ENCODE measurements around the gene CCDC28B. TPM values are rescaled to one million over a fixed set of nuclear protein-coding genes. Genes with fewer than 3 reads are reported as not detected.

Gene CCDC28B
- total RNA-seq, 2 donors from 2014 or later, result 7.0 to 14.3 TPM

- Mint-ChIP-seq H3K36me3 (ENCODE audit: low read depth) (peaks cover 77% of the 10 kb centered on the region), H3K4me3 (peak overlapping the region; percentile 96), H3K27ac (peak overlapping the region; percentile 97), H3K9me3 (no peaks in the 10 kb centered on the region), H3K27me3 (no peaks in the 10 kb centered on the region), H3K4me1 (peaks cover 30% of the 10 kb centered on the region)
- ATAC-seq (replicated peaks), result no peak
These were observed 18.8 kb upstream of the CCDC28B start for GRCh38 chr1:32181563-32181962.

GRCh38 chr1:32182060-32182459, 18.3 kb upstream of the CCDC28B start:
- peaks cover 82% of the 10 kb centered on the region for H3K36me3 Mint-ChIP-seq (ENCODE audit: low read depth)
- no peak for ATAC-seq (replicated peaks)
- H3K4me1 Mint-ChIP-seq, result peaks cover 31% of the 10 kb centered on the region
- H3K27ac Mint-ChIP-seq, result no peak overlapping the region
- peak overlapping the region; percentile 96 for H3K4me3 Mint-ChIP-seq
- no peaks in the 10 kb centered on the region for H3K27me3 Mint-ChIP-seq
- H3K9me3 Mint-ChIP-seq, result no peaks in the 10 kb centered on the region

DNA sequence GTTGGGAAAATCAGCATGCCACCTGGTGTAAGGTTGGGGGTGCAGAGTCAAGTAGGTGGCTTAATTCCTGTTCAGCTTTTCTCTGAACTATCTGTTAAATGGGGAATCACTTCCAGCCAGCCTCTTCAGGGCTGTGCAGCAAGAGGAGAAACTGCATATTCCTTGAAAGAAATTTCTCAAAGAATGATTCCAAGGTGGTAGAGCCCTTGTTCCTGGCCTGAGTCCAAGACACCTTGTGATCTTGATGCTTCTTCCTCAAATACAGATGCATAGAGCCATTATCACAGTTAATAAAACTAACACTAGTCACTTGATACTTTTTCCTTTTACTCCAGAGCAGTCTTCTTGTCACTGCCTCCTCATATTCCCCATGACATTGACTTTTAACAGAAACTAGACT, 15.7 kb upstream of the CCDC28B start:
- Mint-ChIP-seq H3K27ac (no peak overlapping the region), H3K36me3 (ENCODE audit: low read depth) (peaks cover 99% of the 10 kb centered on the region), H3K9me3 (no peaks in the 10 kb centered on the region), H3K27me3 (no peaks in the 10 kb centered on the region), H3K4me1 (peaks cover 36% of the 10 kb centered on the region), H3K4me3 (peak overlapping the region; percentile 60)
- no peak for ATAC-seq (replicated peaks)

DNA sequence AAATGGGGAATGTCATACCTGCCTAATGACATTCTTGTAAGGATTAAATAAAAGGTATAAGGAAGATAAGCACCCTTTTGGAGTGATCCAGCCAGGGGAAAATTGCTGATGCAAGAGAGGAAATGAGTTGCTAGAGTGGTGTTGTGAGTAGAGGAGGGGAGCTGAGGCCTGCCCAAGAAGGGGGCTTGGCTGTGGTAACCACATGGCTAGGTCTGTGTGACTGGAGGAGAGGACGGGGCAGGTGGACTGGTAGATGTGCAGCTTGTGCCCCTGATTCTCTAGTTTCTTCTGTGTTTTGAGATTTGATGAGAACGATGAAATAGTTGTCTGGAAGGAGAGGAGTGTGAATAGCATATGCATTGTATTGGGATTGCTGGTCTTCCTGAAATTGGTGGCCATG, 14.3 kb upstream of the CCDC28B start:
- Mint-ChIP-seq H3K9me3 (no peaks in the 10 kb centered on the region), H3K4me1 (peaks cover 29% of the 10 kb centered on the region), H3K27me3 (no peaks in the 10 kb centered on the region), H3K4me3 (peak overlapping the region; percentile 19), H3K27ac (peak overlapping the region; percentile 39), H3K36me3 (ENCODE audit: low read depth) (peaks cover 99% of the 10 kb centered on the region)
- ATAC-seq (replicated peaks), result no peak

DNA sequence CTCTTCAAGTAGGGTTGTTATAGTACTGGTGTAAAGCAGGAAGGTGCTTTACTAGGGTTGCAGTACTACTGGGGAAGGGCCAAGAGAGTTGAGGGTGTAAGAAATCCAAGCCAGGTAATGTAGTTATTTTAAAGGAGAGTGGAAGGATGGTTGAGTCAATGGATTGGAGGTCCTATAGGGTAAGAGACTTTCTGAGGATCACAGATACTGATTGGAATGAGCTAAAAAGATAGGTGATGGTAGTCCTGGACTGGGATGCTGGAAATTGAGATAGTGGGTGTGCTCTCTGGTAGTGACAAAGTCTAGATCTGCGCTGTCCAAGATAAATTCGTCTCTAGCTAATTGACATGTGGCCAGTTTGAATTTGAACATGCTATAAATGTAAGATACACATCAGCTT, 13.9 kb upstream of the CCDC28B start:
- Mint-ChIP-seq H3K27ac (peak overlapping the region; percentile 39), H3K9me3 (no peaks in the 10 kb centered on the region), H3K4me3 (peak overlapping the region; percentile 19), H3K36me3 (ENCODE audit: low read depth) (peaks cover 99% of the 10 kb centered on the region), H3K4me1 (peaks cover 26% of the 10 kb centered on the region), H3K27me3 (no peaks in the 10 kb centered on the region)
- no peak for ATAC-seq (replicated peaks)

DNA sequence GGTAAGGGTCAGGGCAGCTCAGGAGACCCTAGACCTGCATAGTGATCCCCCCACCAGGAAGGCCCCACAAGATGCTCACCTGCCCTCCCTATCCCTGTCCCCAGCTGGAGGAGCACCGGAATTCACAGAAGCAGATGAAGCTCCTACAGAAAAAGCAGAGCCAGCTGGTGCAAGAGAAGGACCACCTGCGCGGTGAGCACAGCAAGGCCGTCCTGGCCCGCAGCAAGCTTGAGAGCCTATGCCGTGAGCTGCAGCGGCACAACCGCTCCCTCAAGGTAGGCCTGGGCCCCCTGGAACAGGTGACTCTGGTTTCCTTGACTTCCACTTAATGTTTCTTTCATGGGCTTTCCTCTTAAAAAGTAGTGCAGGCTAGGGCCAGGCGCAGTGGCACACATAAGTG, 12.5 kb upstream of the CCDC28B start:
- Mint-ChIP-seq H3K27ac (no peak overlapping the region), H3K9me3 (no peaks in the 10 kb centered on the region), H3K4me1 (peaks cover 27% of the 10 kb centered on the region), H3K27me3 (no peaks in the 10 kb centered on the region), H3K4me3 (no peak overlapping the region), H3K36me3 (ENCODE audit: low read depth) (peaks cover 99% of the 10 kb centered on the region)
- no peak for ATAC-seq (replicated peaks)

GRCh38 chr1:32192220-32192948, 8.0 kb upstream of the CCDC28B start:
- no peaks in the 10 kb centered on the region for H3K9me3 Mint-ChIP-seq
- H3K27ac Mint-ChIP-seq, result no peak overlapping the region
- no peak overlapping the region for H3K4me3 Mint-ChIP-seq
- no peaks in the 10 kb centered on the region for H3K27me3 Mint-ChIP-seq
- H3K36me3 Mint-ChIP-seq (ENCODE audit: low read depth), result peaks cover 100% of the 10 kb centered on the region
- H3K4me1 Mint-ChIP-seq, result peaks cover 20% of the 10 kb centered on the region
- ATAC-seq (replicated peaks), result no peak

- Mint-ChIP-seq H3K27me3 (no peaks in the 10 kb centered on the region), H3K4me1 (peaks cover 20% of the 10 kb centered on the region), H3K27ac (no peak overlapping the region), H3K36me3 (ENCODE audit: low read depth) (peaks cover 84% of the 10 kb centered on the region), H3K4me3 (no peak overlapping the region), H3K9me3 (no peaks in the 10 kb centered on the region)
- ATAC-seq (replicated peaks), result no peak
These were observed 5.4 kb upstream of the CCDC28B start for GRCh38 chr1:32194984-32195383.

DNA sequence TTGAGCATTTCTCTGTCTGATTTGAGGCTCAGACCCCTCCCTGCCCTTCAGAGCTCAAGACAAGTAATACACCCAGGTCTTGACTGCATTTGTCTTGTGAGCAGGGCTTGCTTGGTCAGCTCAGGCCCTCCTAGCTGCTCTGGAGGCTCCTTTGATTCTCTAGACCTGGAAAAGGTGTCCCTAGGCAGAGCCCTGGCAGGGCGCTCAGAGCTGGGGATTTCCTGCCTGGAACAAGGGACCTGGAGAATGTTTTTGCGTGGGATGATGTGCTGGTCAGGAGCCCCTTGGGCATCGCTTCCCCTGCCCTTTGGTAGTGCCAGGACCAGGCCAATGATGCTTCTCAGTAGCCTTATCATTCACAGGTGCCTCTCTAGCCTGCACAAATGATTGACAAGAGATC, 4.9 kb upstream of the CCDC28B start:
- Mint-ChIP-seq H3K4me3 (no peak overlapping the region), H3K4me1 (peaks cover 25% of the 10 kb centered on the region), H3K36me3 (ENCODE audit: low read depth) (peaks cover 79% of the 10 kb centered on the region), H3K27me3 (no peaks in the 10 kb centered on the region), H3K27ac (no peak overlapping the region), H3K9me3 (no peaks in the 10 kb centered on the region)
- no peak for ATAC-seq (replicated peaks)

DNA sequence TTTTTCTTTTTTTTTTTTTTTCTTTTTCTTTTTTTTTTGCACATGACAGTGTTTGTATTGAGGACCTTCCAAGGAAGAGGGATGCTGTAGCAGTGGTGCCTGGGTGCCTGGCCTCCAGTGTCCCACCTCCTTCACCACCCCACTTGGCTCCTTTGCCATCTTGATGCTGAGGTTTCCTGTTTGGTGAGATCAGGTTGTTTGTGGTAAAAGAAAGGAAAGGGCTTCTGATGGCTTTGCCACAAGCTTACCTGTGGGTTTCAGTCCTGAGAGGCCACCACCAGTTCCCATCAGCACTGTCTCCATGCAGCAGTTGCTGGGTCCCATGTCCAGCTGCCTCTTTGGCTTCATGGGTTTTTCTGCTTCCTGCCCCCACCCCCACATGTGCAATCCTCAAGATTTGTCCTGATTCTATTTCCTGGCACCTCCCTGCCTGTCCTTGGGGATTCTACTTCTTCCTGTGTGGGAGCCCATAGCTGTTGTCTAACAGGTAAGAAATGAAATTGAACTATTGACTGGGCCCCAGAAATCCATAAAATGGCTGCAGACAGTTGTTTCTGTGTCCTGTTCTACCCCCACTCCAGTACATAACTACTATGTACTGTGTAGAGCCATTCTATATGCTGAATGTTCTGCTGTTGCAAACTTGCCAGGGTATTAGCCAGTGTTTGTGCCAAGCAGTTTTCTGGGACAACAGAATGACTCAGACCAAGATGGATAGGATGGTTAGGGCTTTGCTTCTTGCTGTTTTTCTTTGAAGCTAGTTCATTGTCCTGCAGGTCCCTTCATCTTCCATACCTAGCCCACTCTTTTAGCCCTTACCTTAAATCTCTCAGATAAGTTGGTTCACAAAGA, 4.2 kb upstream of the CCDC28B start:
- Mint-ChIP-seq H3K36me3 (ENCODE audit: low read depth) (peaks cover 72% of the 10 kb centered on the region), H3K9me3 (no peaks in the 10 kb centered on the region), H3K4me3 (peak overlapping the region; percentile 26), H3K27ac (peak overlapping the region; percentile 28), H3K4me1 (peaks cover 25% of the 10 kb centered on the region), H3K27me3 (no peaks in the 10 kb centered on the region)
- ATAC-seq (replicated peaks), result no peak

GRCh38 chr1:32197074-32197473, 3.3 kb upstream of the CCDC28B start:
- Mint-ChIP-seq H3K4me1 (peaks cover 34% of the 10 kb centered on the region), H3K4me3 (no peak overlapping the region), H3K36me3 (ENCODE audit: low read depth) (peaks cover 64% of the 10 kb centered on the region), H3K27me3 (no peaks in the 10 kb centered on the region), H3K9me3 (no peaks in the 10 kb centered on the region), H3K27ac (peak overlapping the region; percentile 28)
- ATAC-seq (replicated peaks), result no peak

DNA sequence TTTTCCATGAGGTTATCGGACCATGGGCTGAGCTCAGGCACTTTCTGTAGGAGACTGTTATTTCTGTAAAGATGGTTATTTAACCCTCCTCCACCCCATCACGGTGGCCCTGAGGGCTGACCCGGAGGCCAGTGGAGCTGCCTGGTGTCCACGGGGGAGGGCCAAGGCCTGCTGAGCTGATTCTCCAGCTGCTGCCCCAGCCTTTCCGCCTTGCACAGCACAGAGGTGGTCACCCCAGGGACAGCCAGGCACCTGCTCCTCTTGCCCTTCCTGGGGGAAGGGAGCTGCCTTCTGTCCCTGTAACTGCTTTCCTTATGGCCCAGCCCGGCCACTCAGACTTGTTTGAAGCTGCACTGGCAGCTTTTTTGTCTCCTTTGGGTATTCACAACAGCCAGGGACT, 2.6 kb upstream of the CCDC28B start:
- peaks cover 32% of the 10 kb centered on the region for H3K4me1 Mint-ChIP-seq
- ATAC-seq (replicated peaks), result no peak
- no peaks in the 10 kb centered on the region for H3K27me3 Mint-ChIP-seq
- H3K4me3 Mint-ChIP-seq, result no peak overlapping the region
- no peaks in the 10 kb centered on the region for H3K9me3 Mint-ChIP-seq
- peaks cover 56% of the 10 kb centered on the region for H3K36me3 Mint-ChIP-seq (ENCODE audit: low read depth)
- H3K27ac Mint-ChIP-seq, result peak overlapping the region; percentile 28

DNA sequence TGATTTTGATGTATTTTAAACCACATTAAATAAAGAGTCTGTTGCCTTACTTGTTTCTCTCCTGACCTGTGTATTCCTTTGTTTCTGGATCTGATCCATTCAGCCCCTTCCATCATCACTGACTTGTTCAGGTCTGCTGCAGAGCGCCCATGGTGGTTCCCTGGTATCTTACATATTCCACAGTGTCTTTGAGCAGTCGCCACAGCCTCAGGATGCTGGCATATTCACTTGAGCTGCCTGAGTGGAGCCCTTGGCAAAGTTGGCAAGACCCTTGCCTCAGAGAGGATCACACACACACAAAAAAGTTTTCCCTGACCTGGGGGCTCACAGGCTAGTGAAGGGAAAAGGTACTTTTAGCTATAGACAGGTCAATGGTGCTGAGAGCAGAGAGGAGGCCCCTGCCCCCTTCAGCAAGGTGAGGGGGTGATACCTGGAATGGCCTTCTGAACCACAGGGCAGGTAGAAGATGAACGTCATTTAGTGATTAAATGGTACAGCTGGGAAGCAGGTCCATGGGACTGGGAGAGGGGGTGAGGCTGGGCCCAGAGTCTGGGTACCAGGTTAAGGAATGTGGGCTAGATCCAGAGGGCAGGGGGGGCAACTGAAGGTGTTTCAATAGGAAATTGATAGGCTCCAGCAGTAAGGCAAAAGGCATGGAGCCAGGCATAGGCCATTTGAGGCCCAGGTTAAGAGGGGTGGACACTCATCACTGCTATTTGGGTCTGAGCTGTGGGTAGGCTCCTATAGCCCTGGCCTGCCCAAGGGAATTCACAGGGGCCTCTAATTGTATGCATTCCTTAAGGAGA, 2.0 kb upstream of the CCDC28B start:
- Mint-ChIP-seq H3K27ac (peak overlapping the region; percentile 13), H3K4me3 (peak overlapping the region; percentile 2), H3K36me3 (ENCODE audit: low read depth) (peaks cover 50% of the 10 kb centered on the region)

GRCh38 chr1:32199043-32199716, 1.2 kb upstream of the CCDC28B start:
- Mint-ChIP-seq H3K4me3 (peak overlapping the region; percentile 81), H3K9me3 (no peaks in the 10 kb centered on the region), H3K27me3 (no peaks in the 10 kb centered on the region), H3K4me1 (peaks cover 22% of the 10 kb centered on the region), H3K36me3 (ENCODE audit: low read depth) (peaks cover 43% of the 10 kb centered on the region), H3K27ac (no peak overlapping the region)
- ATAC-seq (replicated peaks), result no peak

More for the DNA sequence above, 2.0 kb upstream of the CCDC28B start:
- no peak for ATAC-seq (replicated peaks)
- peaks cover 27% of the 10 kb centered on the region for H3K4me1 Mint-ChIP-seq
- H3K9me3 Mint-ChIP-seq, result no peaks in the 10 kb centered on the region
- no peaks in the 10 kb centered on the region for H3K27me3 Mint-ChIP-seq

Data from activated T-helper 17 cell treated with anti-CD3 and anti-CD28 coated beads, Interleukin-2, amount 50 U/mL, for 72 hours (primary cell).